Muscle of arm (tissue), 12 donors: ENCODE measurements around the gene UNC13B. TPM values are rescaled to one million over a fixed set of nuclear protein-coding genes. Genes with fewer than 3 reads are reported as not detected.
"Not testable (repeated sequence)": the region's sequence is repeated elsewhere in the genome, so short reads cannot be mapped to it uniquely, and the experiment has no call there.

ENCODE experiments used
- DNase-seq: peaks from one replicate; pipeline ENCODE4 v3.0.0-alpha.2; 2013
- polyA plus RNA-seq, 12 donors: library from polyadenylated mRNA; unstranded; fragments of 120-200 nt; gene quantifications; one replicate each; pipeline ENCODE4 v1.2.1, GENCODE V29; 2013; ENCODE audit not compliant: insufficient read length in 12 of 12

Gene UNC13B
- polyA plus RNA-seq, 12 donors = 13.4 to 29.0 (median 18.5) TPM; not detected in 1

DNA sequence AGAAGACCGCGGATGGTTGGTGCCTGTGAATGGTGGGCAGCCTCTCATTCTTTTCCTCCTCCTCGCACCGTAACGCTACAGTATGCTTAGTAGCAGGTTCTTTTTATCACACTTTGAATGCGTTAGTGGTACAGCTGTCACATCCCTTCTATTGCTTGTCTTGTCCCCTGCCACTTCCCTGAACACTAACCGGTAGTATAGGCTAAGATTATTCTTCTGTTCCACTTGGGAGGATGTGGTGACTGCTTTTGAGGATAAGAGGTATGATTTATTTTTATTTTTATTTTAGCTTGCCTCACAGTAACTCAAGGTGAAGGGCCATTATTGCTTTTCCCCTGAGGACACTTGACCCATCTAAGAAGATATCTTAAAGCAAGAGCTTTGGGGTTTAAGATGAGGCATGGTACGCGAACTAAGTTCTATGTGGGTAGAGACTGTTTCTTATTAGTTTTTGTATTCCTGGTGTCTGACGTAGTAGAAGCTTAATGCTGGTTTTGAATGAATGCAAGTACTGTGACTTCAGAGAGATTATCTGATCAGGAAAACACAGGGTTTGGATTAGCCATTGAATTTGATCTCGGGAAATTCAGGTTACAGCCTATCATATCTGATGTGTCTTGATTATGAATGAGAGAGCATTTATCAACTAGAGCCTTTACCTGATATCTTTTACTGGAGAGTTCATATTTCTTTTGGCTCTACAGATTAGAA, 951 bp downstream of the UNC13B start:
- DNase-seq = peak; percentile 12

DNA sequence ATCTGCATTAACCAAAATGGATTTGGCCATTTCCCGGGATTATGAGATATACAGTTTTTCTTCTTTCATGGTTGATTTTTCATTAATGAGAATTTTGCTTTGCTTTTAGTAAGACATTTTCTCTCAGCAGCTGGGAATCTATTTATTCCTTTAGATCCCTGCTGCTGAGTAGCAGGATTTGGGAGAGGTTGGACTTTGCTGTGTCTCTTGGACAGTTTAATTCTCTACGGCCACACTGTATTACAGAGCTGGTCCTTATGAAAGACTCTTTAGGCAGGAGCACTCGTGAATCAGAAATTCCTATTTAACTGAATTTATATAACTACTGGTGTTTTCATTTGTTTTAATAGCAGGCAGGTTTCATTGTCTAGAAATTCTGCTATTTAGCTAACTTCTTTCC, 1.6 kb downstream of the UNC13B start:
- peak; percentile 0 for DNase-seq

DNA sequence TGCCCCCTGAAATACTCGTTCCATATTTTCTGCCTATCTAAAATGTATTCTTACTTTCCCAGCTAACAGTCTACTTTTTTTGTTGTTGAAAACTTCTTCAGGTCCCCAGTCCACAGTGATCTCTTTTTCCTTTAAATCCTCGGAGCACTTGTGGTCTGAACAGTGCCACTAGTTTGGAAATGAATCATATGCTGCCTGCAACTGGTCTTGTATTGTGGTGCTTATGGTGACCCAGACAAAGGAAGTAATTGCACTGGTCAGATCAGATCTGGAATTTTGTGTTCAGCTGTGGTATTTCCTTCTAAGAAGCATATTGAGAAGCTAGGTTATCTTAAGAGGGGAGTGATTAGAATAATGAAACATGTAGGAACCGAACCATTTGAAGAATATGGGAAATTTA, 2.9 kb downstream of the UNC13B start:
- DNase-seq = no peak

DNA sequence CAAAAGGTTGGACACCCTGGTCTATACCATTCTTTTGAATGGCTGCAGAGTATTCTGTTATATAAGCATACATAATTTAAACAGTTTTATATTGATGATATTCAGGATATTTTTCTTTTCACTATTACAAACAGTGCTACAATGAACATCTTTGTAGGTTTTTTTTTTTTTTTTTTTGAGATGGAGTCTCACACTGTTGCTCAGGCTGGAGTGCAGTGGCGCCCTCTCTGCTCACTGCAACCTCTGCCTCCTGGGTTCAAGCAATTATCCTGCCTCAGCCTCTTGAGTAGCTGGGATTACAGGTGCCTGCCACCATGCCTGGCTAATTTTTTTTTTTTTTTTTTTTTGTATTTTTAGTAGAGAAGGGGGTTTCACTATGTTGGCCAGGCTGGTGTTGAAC, 5.6 kb downstream of the UNC13B start:
- DNase-seq = not testable (repeated sequence)

DNA sequence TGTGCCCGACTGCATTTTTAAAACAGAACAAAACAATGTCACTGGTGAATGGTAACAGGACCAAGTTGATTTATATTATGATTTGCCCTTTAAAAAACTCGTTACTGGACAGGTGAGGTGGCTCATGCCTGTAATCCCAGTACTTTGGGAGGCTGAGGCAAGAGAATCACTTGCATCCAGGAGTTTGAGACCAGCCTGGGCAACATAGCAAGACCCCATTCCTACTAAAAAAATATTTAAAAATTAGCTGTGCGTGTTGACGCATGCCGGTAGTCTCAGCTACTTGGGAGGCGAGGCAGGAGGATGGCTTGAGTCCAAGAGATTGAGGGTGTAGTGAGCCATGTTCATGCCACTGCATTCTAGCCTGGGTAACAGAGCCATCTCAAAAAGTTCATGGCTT, 7.2 kb downstream of the UNC13B start:
- no peak for DNase-seq

DNA sequence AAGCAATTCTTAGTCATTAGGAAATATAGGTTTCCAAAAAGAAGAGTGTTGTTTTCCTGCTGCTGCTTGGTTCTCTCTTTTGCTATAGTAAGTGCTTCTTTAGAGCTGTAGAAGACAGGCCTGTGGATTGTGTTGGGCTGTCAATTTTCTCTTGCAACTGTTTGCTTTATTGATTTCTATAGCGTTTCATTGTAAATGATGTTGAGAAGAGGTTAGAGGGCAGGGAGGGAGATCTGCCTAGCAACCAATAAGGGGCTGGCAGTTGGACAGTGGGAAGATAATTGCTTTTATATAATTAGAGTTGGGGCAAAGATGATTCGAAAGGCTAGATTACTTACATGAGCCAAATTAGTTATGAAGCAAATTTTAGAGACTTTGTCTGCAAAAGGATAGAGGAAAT, 11.1 kb downstream of the UNC13B start:
- DNase-seq = no peak

DNA sequence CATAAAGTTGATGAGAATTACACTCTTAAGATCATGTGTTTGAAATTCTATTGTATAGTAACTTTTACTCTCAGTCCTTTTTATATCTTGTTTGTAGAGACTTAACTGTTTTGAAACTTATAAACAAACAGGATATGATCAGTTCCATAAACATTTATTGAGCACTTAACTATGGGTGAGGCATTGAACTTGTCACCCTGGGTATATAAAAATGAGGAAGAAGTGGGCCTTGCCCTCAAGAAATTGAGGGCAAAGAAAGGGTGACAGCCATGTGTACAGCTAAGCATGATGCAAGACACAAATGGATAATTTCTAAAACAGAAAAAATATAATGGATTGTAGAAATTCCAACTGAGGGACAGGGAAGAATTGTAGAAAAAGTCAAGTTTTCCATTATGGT, 15.7 kb downstream of the UNC13B start:
- no peak for DNase-seq

DNA sequence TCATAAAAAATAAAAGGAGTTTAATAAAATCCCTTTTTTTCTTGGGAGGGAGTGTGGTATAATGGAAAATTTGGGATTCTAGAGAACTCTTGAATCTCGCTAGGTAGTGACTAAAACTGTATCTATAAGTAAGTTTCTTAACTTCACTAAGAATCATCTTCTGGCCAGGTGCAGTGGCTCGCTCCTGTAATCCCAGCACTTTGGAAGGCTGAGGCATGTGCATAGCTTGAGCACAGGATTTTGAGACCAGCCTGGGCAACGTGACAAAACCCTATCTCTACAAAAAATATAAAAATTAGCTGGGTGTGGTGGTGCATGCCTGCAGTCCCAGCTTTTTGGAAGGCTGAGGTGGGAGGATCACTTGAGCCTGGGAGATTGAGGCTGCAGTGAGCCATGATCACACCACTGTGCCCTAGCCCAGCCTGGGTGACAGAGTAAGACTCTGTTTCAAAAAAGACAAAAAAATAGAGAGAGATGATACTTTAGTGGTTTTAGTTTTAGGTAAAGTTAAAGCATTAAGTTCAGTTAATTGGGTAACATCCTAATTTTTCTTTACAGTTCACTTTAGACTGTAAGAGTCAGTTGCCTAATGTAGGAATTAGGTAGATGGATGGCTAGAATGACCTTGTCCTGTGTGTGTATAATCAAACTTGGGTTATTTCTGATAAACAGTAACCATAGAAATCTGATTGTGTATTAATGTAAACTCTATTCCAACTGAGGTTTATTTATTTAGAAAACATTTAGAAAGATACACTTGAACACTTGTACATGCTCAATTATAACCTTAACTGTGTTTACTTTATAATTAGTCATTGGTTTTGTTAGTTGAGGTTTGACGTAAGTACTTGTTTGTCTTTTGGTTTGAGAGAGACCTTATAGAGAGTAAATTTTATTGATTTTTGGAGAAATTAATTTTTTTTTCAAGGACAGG, 17.8 kb downstream of the UNC13B start:
- no peak for DNase-seq

DNA sequence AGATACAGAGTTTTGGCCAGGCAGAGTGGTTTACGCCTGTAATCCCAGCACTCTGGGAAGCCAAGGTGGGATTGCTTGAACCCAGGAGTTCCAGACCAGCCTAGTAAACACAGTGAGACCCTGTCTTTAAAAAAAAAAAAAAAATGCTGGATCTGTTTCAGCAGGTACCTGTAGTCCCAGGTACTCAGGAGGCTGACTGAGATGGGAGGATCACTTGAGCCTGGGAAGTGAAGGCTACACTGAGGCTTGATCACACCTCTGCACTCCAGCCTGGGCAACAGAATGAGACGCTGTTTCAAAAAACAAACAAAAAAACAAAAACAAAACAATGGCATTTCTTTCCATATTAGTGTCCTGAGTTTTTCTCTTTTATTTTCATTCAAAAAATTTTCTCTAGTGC, 19.0 kb downstream of the UNC13B start:
- no peak for DNase-seq

DNA sequence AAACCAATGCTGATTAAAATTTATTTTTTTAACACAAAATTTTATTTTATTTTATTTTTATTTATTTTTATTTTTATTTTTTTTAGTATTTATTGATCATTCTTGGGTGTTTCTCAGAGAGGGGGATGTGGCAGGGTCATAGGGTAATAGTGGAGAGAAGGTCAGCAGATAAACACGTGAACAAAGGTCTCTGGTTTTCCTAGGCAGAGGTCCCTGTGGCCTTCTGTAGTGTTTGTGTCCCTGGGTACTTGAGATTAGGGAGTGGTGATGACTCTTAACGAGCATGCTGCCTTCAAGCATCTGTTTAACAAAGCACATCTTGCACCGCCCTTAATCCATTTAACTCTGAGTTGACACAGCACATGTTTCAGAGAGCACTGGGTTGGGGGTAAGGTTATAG, 20.6 kb downstream of the UNC13B start:
- DNase-seq = not testable (repeated sequence)

DNA sequence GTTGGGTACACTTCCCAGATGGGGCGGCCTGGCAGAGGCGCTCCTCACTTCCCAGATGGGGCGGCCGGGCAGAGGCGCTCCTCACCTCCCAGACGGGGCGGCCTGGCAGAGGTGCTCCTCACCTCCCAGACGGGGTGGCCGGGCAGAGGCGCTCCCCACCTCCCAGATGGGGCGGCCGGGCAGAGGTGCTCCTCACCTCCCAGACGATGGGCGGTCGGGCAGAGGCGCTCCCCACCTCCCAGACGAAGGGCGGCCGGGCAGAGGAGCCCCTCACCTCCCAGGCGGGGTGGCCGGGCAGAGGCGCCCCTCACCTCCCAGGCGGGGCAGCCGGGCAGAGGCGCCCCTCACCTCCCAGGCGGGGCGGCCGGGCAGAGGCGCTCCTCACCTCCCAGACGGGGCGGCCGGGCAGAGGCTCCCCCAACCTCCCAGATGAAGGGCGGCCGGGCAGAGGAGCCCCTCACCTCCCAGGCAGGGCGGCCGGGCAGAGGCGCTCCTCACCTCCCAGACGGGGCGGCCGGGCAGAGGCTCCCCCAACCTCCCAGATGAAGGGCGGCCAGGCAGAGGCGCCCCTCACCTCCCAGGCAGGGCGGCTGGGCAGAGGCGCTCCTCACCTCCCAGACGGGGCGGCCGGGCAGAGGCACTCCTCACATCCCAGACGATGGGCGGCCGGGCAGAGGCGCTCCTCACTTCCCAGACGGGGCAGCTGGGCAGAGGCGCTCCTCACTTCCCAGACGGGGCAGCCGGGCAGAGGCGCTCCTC, 21.4 kb downstream of the UNC13B start:
- not testable (repeated sequence) for DNase-seq

DNA sequence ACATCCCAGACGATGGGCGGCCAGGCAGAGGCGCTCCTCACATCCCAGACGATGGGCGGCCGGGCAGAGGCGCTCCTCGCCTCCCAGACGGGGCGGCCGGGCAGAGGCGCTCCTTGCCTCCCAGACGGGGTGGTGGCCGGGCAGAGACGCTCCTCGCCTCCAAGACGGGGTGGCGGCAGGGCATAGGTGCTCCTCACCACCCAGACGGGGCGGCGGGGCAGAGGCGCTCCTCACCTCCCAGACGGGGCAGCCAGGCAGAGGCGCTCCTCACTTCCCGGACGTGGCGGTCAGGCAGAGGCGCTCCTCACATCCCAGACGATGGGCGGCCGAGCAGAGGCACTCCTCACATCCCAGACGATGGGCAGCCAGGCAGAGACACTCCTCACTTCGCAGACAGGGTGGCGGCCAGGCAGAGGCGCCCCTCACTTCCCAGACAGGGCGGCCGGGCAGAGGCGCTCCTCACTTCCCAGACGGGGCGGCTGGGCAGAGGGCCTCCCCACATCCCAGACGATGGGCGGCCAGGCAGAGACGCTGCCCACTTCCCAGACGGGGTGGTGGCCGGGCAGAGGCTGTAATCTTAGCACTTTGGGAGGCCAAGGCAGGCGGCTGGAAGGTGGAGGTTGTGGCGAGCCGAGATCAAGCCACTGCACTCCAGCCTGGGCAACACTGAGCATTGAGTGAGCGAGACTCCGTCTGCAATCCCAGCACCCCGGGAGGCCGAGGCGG, 22.1 kb downstream of the UNC13B start:
- DNase-seq = not testable (repeated sequence)

DNA sequence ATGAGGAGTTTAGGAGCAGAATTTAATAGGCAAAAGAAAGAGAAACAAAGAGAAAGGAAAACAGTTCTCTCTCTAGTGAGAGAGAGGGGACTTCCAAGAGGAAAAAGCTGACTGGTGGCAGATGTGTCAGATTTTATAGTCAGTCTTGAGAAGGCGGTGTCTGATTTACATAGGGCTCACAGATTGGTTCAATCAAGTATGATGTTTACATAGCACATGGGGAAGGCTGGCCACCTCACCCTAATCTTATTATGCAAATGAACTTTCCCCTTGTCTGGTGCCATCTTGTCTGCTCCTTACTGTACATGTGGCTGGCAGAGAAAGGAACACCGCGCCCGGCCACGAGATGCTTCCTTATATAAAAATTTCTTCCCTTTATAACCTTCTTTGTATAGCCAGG, 24.7 kb downstream of the UNC13B start:
- DNase-seq = no peak

DNA sequence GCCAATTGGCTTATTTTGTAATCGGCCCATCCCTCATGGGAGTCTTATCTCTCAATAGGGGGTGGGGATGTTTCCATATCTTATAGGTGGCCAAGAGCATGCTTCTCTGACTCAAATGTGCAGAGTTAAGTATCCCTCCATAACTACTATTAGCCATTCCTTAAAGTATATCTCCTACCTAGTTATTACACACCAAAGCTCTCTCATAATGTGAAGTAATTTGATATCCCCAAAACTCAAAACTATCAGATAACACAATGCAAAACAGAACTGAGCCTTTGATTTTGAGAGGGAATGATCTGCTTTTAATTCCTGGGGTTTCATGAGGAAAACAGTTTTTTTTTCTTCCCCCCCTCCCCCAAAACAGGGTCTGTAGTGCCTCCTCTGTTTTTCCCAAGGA, 28.4 kb downstream of the UNC13B start:
- no peak for DNase-seq

DNA sequence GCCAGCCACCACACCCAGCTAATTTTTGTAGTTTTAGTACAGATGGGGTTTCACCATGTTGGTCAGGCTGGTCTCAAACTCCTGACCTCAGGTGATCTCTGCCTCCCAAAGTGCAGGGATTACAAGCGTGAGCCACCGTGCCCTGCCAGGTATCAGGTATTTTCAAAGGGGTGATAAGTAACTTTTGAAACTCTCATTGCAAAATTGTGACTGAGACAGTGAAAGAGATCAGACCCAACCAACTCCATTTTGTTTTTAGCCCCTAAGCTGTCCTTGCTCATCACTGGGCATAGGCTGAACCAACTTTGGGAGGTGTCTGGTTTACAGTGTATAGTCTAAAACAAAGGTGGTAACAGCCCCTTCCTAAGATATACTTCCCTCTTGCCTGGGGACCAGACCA, 29.3 kb downstream of the UNC13B start:
- no peak for DNase-seq

DNA sequence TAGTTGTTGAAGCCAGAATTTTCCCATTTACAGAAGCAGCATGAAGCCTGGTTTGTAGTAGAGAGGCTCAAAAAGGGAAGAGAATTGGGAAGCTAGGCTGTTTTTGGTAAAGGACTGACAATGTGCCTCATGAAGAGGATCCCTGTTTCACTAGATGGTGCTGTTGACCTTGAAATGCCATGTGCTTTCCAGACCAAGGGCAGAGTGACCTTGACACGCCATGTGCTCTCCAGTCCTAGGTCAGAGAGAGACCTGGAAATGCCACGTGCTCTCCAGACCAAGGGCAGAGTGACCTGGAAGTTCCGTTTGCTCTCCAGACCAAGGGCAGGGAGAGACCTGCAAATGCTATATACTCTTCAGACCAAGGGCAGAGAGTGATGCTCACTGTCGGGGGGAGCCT, 32.0 kb downstream of the UNC13B start:
- no peak for DNase-seq

DNA sequence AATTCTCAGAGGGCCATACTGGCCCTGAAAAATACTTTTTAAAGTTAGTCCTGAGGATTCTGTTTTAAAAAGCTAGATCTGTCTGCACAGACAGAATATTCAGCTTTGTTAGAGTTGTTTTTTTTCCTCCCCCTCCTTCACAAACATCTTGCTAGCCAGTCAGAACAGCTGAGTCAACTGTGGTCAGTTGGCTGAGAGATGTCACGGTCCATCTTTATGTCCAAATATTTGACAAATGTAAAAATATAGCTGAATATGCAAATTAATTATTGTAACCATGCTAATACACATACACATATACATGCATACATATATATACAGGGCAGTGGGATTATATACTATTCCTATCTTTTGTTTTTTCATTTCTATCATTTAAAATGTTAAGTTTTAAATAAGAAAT, 33.9 kb downstream of the UNC13B start:
- no peak for DNase-seq

DNA sequence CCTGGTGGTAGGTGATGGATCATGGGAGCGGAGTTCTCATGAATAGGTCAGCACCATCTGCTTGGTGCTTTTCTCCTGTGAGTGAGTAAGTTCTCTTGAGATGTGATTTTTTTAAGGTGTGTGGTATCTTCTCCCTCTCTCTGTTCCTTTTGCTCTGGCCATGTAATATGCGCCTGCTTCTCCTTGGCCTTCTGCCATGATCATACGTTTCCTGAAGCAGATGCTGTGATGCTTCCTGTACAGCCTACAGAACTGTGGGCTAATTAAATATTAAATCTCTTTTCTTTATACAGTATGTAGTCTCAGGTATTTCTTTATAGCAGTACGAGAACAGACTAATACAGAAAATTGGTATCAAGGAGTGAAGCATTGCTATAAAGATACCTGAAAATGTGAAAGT, 36.4 kb downstream of the UNC13B start:
- DNase-seq = no peak

DNA sequence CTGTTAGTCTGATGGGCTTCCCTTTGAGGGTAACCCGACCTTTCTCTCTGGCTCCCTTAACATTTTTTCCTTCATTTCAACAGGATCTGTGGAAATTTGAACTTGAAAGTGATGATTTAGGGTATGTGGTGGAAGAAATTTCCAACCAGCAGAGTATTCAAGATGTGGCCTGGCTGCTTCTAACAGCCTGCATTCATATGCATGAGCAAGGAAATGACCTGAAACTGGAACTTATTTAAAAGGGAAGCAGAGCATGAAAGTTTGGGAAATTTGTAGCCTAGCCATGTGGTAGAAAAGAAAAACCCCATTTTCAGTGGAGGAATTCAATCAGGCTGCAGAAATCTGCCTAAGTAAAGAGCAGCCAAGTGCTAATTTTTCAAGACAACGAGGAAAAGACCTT, 41.7 kb downstream of the UNC13B start:
- no peak for DNase-seq

DNA sequence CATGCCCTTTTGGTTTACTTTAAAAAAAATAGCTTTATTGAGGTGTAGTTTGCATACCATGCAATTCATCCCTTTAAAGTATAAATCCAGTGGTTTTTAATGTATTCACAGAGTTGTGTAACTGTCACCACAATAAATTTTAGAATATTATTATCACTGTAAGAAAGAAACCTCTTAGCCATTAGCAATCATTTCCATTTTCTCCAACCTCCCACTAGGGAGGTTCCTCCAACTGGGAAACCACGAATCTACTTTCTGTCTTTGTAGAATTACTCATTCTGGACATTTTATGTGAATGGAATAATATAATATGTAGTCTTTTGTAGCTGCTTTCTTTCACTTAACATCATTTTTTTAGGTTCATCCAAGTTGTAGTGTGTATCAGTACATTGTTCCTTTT, 43.5 kb downstream of the UNC13B start:
- DNase-seq = no peak

DNA sequence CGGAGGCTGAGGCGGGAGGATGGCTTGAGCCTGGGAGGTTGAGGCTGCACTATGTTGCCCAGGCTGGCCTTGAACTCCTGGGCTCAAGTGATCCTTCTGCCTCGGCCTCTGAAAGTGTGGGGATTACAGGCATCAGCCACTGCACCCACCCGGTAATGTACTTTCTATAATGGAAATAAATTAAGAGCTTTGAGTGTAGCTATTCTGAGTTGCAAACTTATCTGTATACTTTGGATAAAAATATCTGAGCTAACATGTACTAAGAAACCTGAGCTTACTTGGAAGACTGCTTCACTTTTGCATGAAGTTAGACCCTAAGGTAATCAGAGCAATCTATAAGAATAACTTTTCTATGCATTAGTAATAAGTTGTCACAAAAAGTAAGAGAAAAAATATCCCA, 50.0 kb downstream of the UNC13B start:
- DNase-seq = no peak
